HEK293 (cell line): ENCODE measurements around the gene HES2.

Source experiments
- CTCF ChIA-PET: fragments of 350-600 bp; formaldehyde crosslinking; extraction: SDS; loops from one replicate; lab custom pipeline; 2021; ENCODE audit warnings: antibody characterized with exemption; lab: Yijun Ruan, JAX
- POLR2A ChIA-PET: fragments of 300-600 bp; formaldehyde crosslinking; extraction: SDS; loops from one replicate; lab custom pipeline; 2020; ENCODE audit warnings: antibody characterized with exemption, inconsistent platforms; lab: Yijun Ruan, JAX
- H3K27ac ChIP-seq: fragments of 200-500 bp; sonication (Bioruptor generic); 2 replicates; pipeline ENCODE4 v1.5.1; 2014; ENCODE audit warnings: low read depth, low read length, control low read depth, inconsistent platforms; ENCODE audit errors: extremely low read depth
- H3K36me3 ChIP-seq, 2 experiments: fragments of 200-500 bp in 1 of 2; sonication (Bioruptor generic) in 1 of 2; 1 replicate in 1 of 2; 2 replicates in 1 of 2; pipeline ENCODE4 v1.5.1; 2014 to 2017; ENCODE audit warnings: inconsistent platforms in 2 of 2, low read length in 2 of 2; ENCODE audit not compliant: control insufficient read depth in 2 of 2, insufficient read depth in 1 of 2
- H3K4me1 ChIP-seq: fragments of 200-500 bp; sonication (Bioruptor generic); 2 replicates; pipeline ENCODE4 v1.5.1; 2014; ENCODE audit warnings: mild to moderate bottlenecking, low read length, inconsistent platforms; ENCODE audit not compliant: control insufficient read depth, insufficient read depth
- H3K4me3 ChIP-seq: 2 replicates; pipeline ENCODE4 v1.5.1; 2011; ENCODE audit warnings: low read depth, mild to moderate bottlenecking, control low read depth, low read length, moderate library complexity
- H3K9me3 ChIP-seq: fragments of 200-500 bp; sonication (Bioruptor generic); 2 replicates; pipeline ENCODE4 v1.5.1; 2014; ENCODE audit warnings: low read depth, low read length, inconsistent platforms; ENCODE audit not compliant: control insufficient read depth, insufficient read depth
- GLIS2 ChIP-seq: fragments of 450-650 bp; formaldehyde crosslinking; IDR thresholded peaks from 2 replicates; pipeline ENCODE4 v1.5.1; 2016; ENCODE audit warnings: missing biosample characterization, missing genetic modification characterization
- KLF1 ChIP-seq: fragments of 450-650 bp; formaldehyde crosslinking; IDR thresholded peaks from 2 replicates; pipeline ENCODE4 v1.5.1; 2016; ENCODE audit warnings: missing biosample characterization, missing genetic modification characterization
- KLF10 ChIP-seq: fragments of 450-650 bp; IDR thresholded peaks from 2 replicates; pipeline ENCODE4 v1.5.1; 2018; ENCODE audit warnings: missing biosample characterization, mild to moderate bottlenecking, missing genetic modification characterization
- KLF17 ChIP-seq: fragments of 450-650 bp; formaldehyde crosslinking; IDR thresholded peaks from 2 replicates; pipeline ENCODE4 v1.5.1; 2016; ENCODE audit warnings: missing biosample characterization, missing genetic modification characterization
- SP2 ChIP-seq: fragments of 450-650 bp; formaldehyde crosslinking; IDR thresholded peaks from 2 replicates; pipeline ENCODE4 v1.5.1; 2016; ENCODE audit warnings: missing biosample characterization, missing genetic modification characterization
- SP3 ChIP-seq: fragments of 450-650 bp; formaldehyde crosslinking; IDR thresholded peaks from 2 replicates; pipeline ENCODE4 v1.5.1; 2016; ENCODE audit warnings: missing biosample characterization, missing genetic modification characterization
- ZBTB10 ChIP-seq: fragments of 450-650 bp; formaldehyde crosslinking; IDR thresholded peaks from 2 replicates; pipeline ENCODE4 v1.5.1; 2016; ENCODE audit warnings: missing biosample characterization, missing genetic modification characterization
- ZFHX2 ChIP-seq: fragments of 450-650 bp; formaldehyde crosslinking; conservative IDR thresholded peaks from 2 replicates; pipeline ENCODE4 v1.5.1; 2016; ENCODE audit warnings: missing biosample characterization, missing genetic modification characterization
- ZFP69B ChIP-seq: fragments of 450-650 bp; formaldehyde crosslinking; IDR thresholded peaks from 2 replicates; pipeline ENCODE4 v1.5.1; 2016; ENCODE audit warnings: missing biosample characterization, missing genetic modification characterization
- ZIC2 ChIP-seq: fragments of 450-650 bp; formaldehyde crosslinking; IDR thresholded peaks from 2 replicates; pipeline ENCODE4 v1.5.1; 2016; ENCODE audit warnings: missing biosample characterization, missing genetic modification characterization
- ZNF2 ChIP-seq: fragments of 450-650 bp; formaldehyde crosslinking; IDR thresholded peaks from 2 replicates; pipeline ENCODE4 v1.5.1; 2016; ENCODE audit warnings: missing biosample characterization, missing genetic modification characterization
- ZNF239 ChIP-seq: fragments of 450-650 bp; formaldehyde crosslinking; IDR thresholded peaks from 2 replicates; pipeline ENCODE4 v1.5.1; 2016; ENCODE audit warnings: missing biosample characterization, missing genetic modification characterization
- ZNF266 ChIP-seq: fragments of 450-650 bp; formaldehyde crosslinking; IDR thresholded peaks from 2 replicates; pipeline ENCODE4 v1.5.1; 2016; ENCODE audit warnings: missing biosample characterization, missing genetic modification characterization, low read depth
- ZNF335 ChIP-seq: fragments of 450-650 bp; formaldehyde crosslinking; conservative IDR thresholded peaks from 2 replicates; pipeline ENCODE4 v1.5.1; 2016; ENCODE audit warnings: missing biosample characterization, missing genetic modification characterization
- ZNF37A ChIP-seq: fragments of 450-650 bp; IDR thresholded peaks from 2 replicates; pipeline ENCODE4 v1.5.1; 2018; ENCODE audit warnings: missing biosample characterization, missing genetic modification characterization
- TF ChIP-seq, protein P1 (sequence below): fragments of 450-650 bp; formaldehyde crosslinking; optimal IDR thresholded peaks from 2 replicates; pipeline ENCODE3; 2016; ENCODE audit warnings: missing biosample characterization, mild to moderate bottlenecking, missing genetic modification characterization
- TF ChIP-seq, protein P2 (sequence below): fragments of 450-650 bp; formaldehyde crosslinking; IDR thresholded peaks from 2 replicates; pipeline ENCODE4 v1.5.1; 2016; ENCODE audit warnings: missing biosample characterization, missing genetic modification characterization

HES2 gene

GRCh38 chr1:6419804-6420453 lies at the start of gene HES2:
TSS of gene HES2 (minus strand) at chr1:6419919. CDS start at chr1:6419820, 99 bp downstream.
- POLR2A ChIA-PET: interaction anchor here (0.6 kb wide), 1 partner anchor 85 kb away, joined by 3 read pairs; no protein-coding TSS in a partner anchor
- H3K4me3 ChIP-seq: peak within 1 kb of the TSS; percentile 38

More at GRCh38 chr1:6419804-6420453, at the start of gene HES2:
- H3K9me3 ChIP-seq: no peaks in the 10 kb centered on the region
- no peak within 1 kb of the TSS for H3K27ac ChIP-seq
- H3K4me1 ChIP-seq: no peaks in the 10 kb centered on the region; the same call in 1 of the 2 replicates
- peak; percentile 38; the same call in 1 of the 2 replicates for TF ChIP-seq SP3 (tag by site-specific recombination)
- TF ChIP-seq ZNF266: no peak
- TF ChIP-seq ZNF335 (tag by site-specific recombination): peak; percentile 94
- peak; percentile 49 for TF ChIP-seq SP2 (tag by site-specific recombination)
- peak; percentile 68; the same call in 1 of the 2 replicates for TF ChIP-seq ZFP69B (tag by site-specific recombination)
- TF ChIP-seq ZFHX2: peak; percentile 43
- no peak for TF ChIP-seq ZNF2 (tag by site-specific recombination)
- peak; percentile 78 for TF ChIP-seq ZIC2 (tag by site-specific recombination)
- no peak for TF ChIP-seq KLF10
- peak; percentile 91 for TF ChIP-seq KLF1 (tag by site-specific recombination)
- TF ChIP-seq ZBTB10 (tag by site-specific recombination): 0 out of 2 replicates have a peak, but pooled peaks have one; percentile 38
- TF ChIP-seq, protein P1, sequence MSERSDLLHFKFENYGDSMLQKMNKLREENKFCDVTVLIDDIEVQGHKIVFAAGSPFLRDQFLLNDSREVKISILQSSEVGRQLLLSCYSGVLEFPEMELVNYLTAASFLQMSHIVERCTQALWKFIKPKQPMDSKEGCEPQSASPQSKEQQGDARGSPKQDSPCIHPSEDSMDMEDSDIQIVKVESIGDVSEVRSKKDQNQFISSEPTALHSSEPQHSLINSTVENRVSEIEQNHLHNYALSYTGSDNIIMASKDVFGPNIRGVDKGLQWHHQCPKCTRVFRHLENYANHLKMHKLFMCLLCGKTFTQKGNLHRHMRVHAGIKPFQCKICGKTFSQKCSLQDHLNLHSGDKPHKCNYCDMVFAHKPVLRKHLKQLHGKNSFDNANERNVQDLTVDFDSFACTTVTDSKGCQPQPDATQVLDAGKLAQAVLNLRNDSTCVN: peak; percentile 65
- TF ChIP-seq KLF17 (tag by site-specific recombination): peak; percentile 68
- TF ChIP-seq GLIS2: peak; percentile 89
- no peak for TF ChIP-seq ZNF239 (tag by site-specific recombination)
- TF ChIP-seq ZNF37A: no peak
- TF ChIP-seq, protein P2, sequence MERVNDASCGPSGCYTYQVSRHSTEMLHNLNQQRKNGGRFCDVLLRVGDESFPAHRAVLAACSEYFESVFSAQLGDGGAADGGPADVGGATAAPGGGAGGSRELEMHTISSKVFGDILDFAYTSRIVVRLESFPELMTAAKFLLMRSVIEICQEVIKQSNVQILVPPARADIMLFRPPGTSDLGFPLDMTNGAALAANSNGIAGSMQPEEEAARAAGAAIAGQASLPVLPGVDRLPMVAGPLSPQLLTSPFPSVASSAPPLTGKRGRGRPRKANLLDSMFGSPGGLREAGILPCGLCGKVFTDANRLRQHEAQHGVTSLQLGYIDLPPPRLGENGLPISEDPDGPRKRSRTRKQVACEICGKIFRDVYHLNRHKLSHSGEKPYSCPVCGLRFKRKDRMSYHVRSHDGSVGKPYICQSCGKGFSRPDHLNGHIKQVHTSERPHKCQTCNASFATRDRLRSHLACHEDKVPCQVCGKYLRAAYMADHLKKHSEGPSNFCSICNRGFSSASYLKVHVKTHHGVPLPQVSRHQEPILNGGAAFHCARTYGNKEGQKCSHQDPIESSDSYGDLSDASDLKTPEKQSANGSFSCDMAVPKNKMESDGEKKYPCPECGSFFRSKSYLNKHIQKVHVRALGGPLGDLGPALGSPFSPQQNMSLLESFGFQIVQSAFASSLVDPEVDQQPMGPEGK (tag by site-specific recombination): peak; percentile 62; the same call in 1 of the 2 replicates
- H3K36me3 ChIP-seq: no peaks in the 10 kb centered on the region
- CTCF ChIA-PET: interaction anchor here (0.5 to 6.5 kb wide), 7 partner anchors 8 to 227 kb away, joined by 3 to 117 read pairs (median 4); no protein-coding TSS in a partner anchor
